ENCODE results near the gene HIVEP3.
A peak's percentile ranks its signal among the peaks of the same experiment; 100 is the strongest.

HIVEP3 gene

GRCh38 chr1:41860214-41860613 lies 58.5 kb downstream of the HIVEP3 start (continued):
- TF ChIP-seq PRDM10 (tag by site-specific recombination; IDR thresholded peaks at IDR 0.05) = peak; percentile 30; the same call in 1 of the 2 replicates
- no peak for TF ChIP-seq ZNF626 (tag by site-specific recombination; IDR thresholded peaks at IDR 0.05)
- no peak for TF ChIP-seq ZNF792 (tag by site-specific recombination; IDR thresholded peaks at IDR 0.05)
- TF ChIP-seq HOXC10 (CRISPR knock-in tag; IDR thresholded peaks at IDR 0.05) = no peak
- no peak for TF ChIP-seq ZNF140 (tag by site-specific recombination; IDR thresholded peaks at IDR 0.05)
- TF ChIP-seq ZNF837 (tag by site-specific recombination; IDR thresholded peaks at IDR 0.05) = no peak
- no peak for TF ChIP-seq ZNF121 (tag by site-specific recombination; IDR thresholded peaks at IDR 0.05)
- no peak for TF ChIP-seq ZSCAN16 (tag by site-specific recombination; IDR thresholded peaks at IDR 0.05)
- no peak for TF ChIP-seq ZNF658 (tag by site-specific recombination; IDR thresholded peaks at IDR 0.05)
- TF ChIP-seq SETDB1 (IDR thresholded peaks at IDR 0.05; ENCODE audit: insufficient read length, low read length) = peak; percentile 35
- no peak for TF ChIP-seq HIC1 (tag by site-specific recombination; IDR thresholded peaks at IDR 0.05)
- no peak for TF ChIP-seq ZNF169 (tag by site-specific recombination; IDR thresholded peaks at IDR 0.05)
- no peak for TF ChIP-seq ZNF133 (tag by site-specific recombination; IDR thresholded peaks at IDR 0.05)
- TF ChIP-seq PBX3 (CRISPR knock-in tag; IDR thresholded peaks at IDR 0.05) = no peak
- TF ChIP-seq ZFHX2 (tag by site-specific recombination; conservative IDR thresholded peaks at IDR 0.05) = no peak
- peak; percentile 76 for TF ChIP-seq GLIS1 (tag by site-specific recombination; IDR thresholded peaks at IDR 0.05)
- TF ChIP-seq PRDM6 (tag by site-specific recombination; IDR thresholded peaks at IDR 0.05) = 0 out of 2 replicates have a peak, but pooled peaks have one; percentile 27
- no peak for TF ChIP-seq KLF10 (tag by site-specific recombination; IDR thresholded peaks at IDR 0.05)
- no peak for TF ChIP-seq ZBTB44 (tag by site-specific recombination; IDR thresholded peaks at IDR 0.05)
- TF ChIP-seq ZNF660 (tag by site-specific recombination; IDR thresholded peaks at IDR 0.05) = no peak
- no peak for TF ChIP-seq YY1 (tag by site-specific recombination; IDR thresholded peaks at IDR 0.05)

All from HEK293 (cell line).